Mononuclear cell (primary cell): Measurements from ENCODE around the gene RPL27A. TPM values are rescaled to one million over a fixed set of nuclear protein-coding genes. Genes with fewer than 3 reads are reported as not detected.

Source experiments
- H3K27me3 ChIP-seq: 2 replicates; pipeline ENCODE4 v1.6.0; 2011; ENCODE audit warnings: low read length, control low read depth; ENCODE audit not compliant: insufficient read depth
- H3K4me1 ChIP-seq: 2 replicates; pipeline ENCODE4 v1.5.1; 2011; ENCODE audit warnings: mild to moderate bottlenecking, low read length, control low read depth; ENCODE audit not compliant: insufficient read depth
- H3K4me3 ChIP-seq: 2 replicates; pipeline ENCODE4 v1.5.1; 2011; ENCODE audit warnings: mild to moderate bottlenecking, low read length, moderate library complexity
- H3K9me3 ChIP-seq: 2 replicates; pipeline ENCODE4 v1.5.1; 2011; ENCODE audit warnings: low read depth, mild to moderate bottlenecking, control low read depth, low read length
- total RNA-seq: library from RNA; depleted of rRNA; stranded (reverse); fragments of >200 nt; gene quantifications from one replicate; pipeline ENCODE4 v1.2.3, GENCODE V29; 2012

RPL27A gene
- 1,583 TPM for total RNA-seq

GRCh38 chr11:8682303-8683114 lies at the start of gene RPL27A, which contains the start of gene TRIM66:
Gene RPL27A (plus strand): TSS chr11:8682792. CDS start chr11:8682814, 22 bp downstream.
Gene TRIM66 (minus strand): TSS chr11:8682665. CDS start chr11:8672274, 10,391 bp downstream.
- no peaks in the 10 kb centered on the region for H3K9me3 ChIP-seq
- peaks cover 22% of the 10 kb centered on the region for H3K4me1 ChIP-seq
- H3K4me3 ChIP-seq = peak within 1 kb of the TSS; percentile 95
- H3K27me3 ChIP-seq = no peaks in the 10 kb centered on the region

GRCh38 chr11:8634498-8634897 lies 48.1 kb upstream of the RPL27A start:
- Histone ChIP-seq H3K4me3 (no peak overlapping the region), H3K27me3 (no peaks in the 10 kb centered on the region), H3K4me1 (no peaks in the 10 kb centered on the region), H3K9me3 (no peaks in the 10 kb centered on the region)

- Histone ChIP-seq H3K4me3 (no peak overlapping the region), H3K27me3 (no peaks in the 10 kb centered on the region), H3K9me3 (no peaks in the 10 kb centered on the region), H3K4me1 (no peaks in the 10 kb centered on the region)
Measured at GRCh38 chr11:8636127-8636526, 46.5 kb upstream of the RPL27A start.

GRCh38 chr11:8638300-8638699 lies 44.3 kb upstream of the RPL27A start:
- H3K9me3 ChIP-seq = no peaks in the 10 kb centered on the region
- H3K27me3 ChIP-seq = no peaks in the 10 kb centered on the region
- no peak overlapping the region for H3K4me3 ChIP-seq
- no peaks in the 10 kb centered on the region for H3K4me1 ChIP-seq

GRCh38 chr11:8639655-8640054 lies 42.9 kb upstream of the RPL27A start:
- no peaks in the 10 kb centered on the region for H3K4me1 ChIP-seq
- no peaks in the 10 kb centered on the region for H3K9me3 ChIP-seq
- H3K27me3 ChIP-seq = no peaks in the 10 kb centered on the region
- no peak overlapping the region for H3K4me3 ChIP-seq

GRCh38 chr11:8640267-8640906 lies 42.2 kb upstream of the RPL27A start:
- H3K4me1 ChIP-seq = no peaks in the 10 kb centered on the region
- no peaks in the 10 kb centered on the region for H3K9me3 ChIP-seq
- H3K27me3 ChIP-seq = no peaks in the 10 kb centered on the region
- no peak overlapping the region for H3K4me3 ChIP-seq

- Histone ChIP-seq H3K4me1 (no peaks in the 10 kb centered on the region), H3K27me3 (no peaks in the 10 kb centered on the region), H3K9me3 (no peaks in the 10 kb centered on the region), H3K4me3 (no peak overlapping the region)
Measured at GRCh38 chr11:8641332-8641731, 41.3 kb upstream of the RPL27A start.

GRCh38 chr11:8642196-8642841 lies 40.3 kb upstream of the RPL27A start:
- Histone ChIP-seq H3K4me3 (no peak overlapping the region), H3K27me3 (no peaks in the 10 kb centered on the region), H3K4me1 (no peaks in the 10 kb centered on the region), H3K9me3 (no peaks in the 10 kb centered on the region)

- no peak overlapping the region for H3K4me3 ChIP-seq
Measured at GRCh38 chr11:8646873-8647272, 35.7 kb upstream of the RPL27A start.

GRCh38 chr11:8649361-8649760 lies 33.2 kb upstream of the RPL27A start:
- Histone ChIP-seq H3K9me3 (no peaks in the 10 kb centered on the region), H3K4me1 (no peaks in the 10 kb centered on the region), H3K27me3 (no peaks in the 10 kb centered on the region), H3K4me3 (no peak overlapping the region)

More at GRCh38 chr11:8646873-8647272, 35.7 kb upstream of the RPL27A start:
- Histone ChIP-seq H3K27me3 (no peaks in the 10 kb centered on the region), H3K4me1 (no peaks in the 10 kb centered on the region), H3K9me3 (no peaks in the 10 kb centered on the region)

- Histone ChIP-seq H3K9me3 (no peaks in the 10 kb centered on the region), H3K27me3 (no peaks in the 10 kb centered on the region), H3K4me3 (no peak overlapping the region), H3K4me1 (no peaks in the 10 kb centered on the region)
Measured at GRCh38 chr11:8650401-8650990, 32.1 kb upstream of the RPL27A start.

- Histone ChIP-seq H3K4me1 (no peaks in the 10 kb centered on the region), H3K9me3 (no peaks in the 10 kb centered on the region), H3K4me3 (no peak overlapping the region), H3K27me3 (no peaks in the 10 kb centered on the region)
Measured at GRCh38 chr11:8652140-8652539, 30.5 kb upstream of the RPL27A start.

- no peaks in the 10 kb centered on the region for H3K9me3 ChIP-seq
- no peak overlapping the region for H3K4me3 ChIP-seq
- no peaks in the 10 kb centered on the region for H3K4me1 ChIP-seq
- no peaks in the 10 kb centered on the region for H3K27me3 ChIP-seq
Measured at GRCh38 chr11:8654503-8654902, 28.1 kb upstream of the RPL27A start.

GRCh38 chr11:8656291-8656690 lies 26.3 kb upstream of the RPL27A start:
- Histone ChIP-seq H3K4me1 (no peaks in the 10 kb centered on the region), H3K4me3 (no peak overlapping the region), H3K9me3 (no peaks in the 10 kb centered on the region), H3K27me3 (no peaks in the 10 kb centered on the region)
